ENCODE measurements around the gene SRC. TPM values are rescaled to one million over a fixed set of nuclear protein-coding genes. Genes with fewer than 3 reads are reported as not detected.

The SRC gene
- total and polyA plus RNA-seq, 2 experiments from 2014 or later, result 8.0 to 25.9 TPM

DNA sequence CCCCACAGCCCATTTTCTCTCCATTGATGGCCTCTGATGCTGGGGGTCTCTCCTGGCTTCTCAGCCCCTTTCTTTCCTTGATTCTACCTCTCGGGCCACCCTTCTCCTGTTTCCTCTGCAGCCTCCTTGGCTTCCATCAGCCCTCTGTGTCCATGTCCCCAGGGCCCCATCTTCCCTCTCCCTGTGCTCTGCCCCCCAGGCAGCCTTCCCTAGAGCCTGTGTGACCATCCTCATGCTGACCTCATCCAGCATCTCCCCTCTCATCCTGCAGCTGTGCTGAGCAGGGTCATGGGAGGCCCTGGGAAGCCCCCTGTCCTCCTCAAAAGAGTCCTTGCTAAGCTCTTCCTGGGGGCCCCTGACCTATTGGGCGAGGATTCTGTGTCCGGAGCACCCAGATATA, 101.7 kb downstream of the SRC start:
- H3K36me3 Mint-ChIP-seq (ENCODE audit: low read depth), result no peaks in the 10 kb centered on the region

DNA sequence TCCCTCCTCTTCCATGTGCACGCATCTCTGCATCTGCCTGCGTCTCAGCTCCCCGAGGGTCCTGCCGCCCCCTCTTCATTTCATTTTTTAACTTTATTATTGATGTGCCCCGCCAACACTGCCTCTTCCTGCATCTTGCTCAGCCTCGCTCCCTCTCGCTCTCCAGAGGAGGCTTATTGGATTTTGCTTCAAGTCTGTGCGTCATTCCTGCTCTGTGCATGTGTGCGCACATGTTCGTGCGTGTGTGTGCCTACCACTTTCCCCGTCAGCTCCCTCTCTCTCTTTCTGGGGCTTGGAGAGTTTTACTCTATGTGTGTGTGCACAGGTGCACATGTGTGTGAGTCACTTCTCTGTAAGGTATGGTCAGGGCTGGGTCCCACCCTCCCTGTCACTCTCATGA, 103.3 kb downstream of the SRC start:
- H3K4me1 Mint-ChIP-seq, result no peaks in the 10 kb centered on the region
- H3K4me2 ChIP-seq, result no peak overlapping the region
- no peak for DNase-seq (ENCODE audit: low spot score)
- peaks cover 17% of the 10 kb centered on the region for H3K27me3 Mint-ChIP-seq (ENCODE audit: insufficient read depth, low read depth, poor library complexity)
- H3K36me3 ChIP-seq (ENCODE audit: insufficient read depth), result no peaks in the 10 kb centered on the region
- no peaks in the 10 kb centered on the region for H3F3A ChIP-seq (replicated peaks; ENCODE audit: low read depth)
- H3K27ac ChIP-seq (ENCODE audit: low read depth), result no peak overlapping the region
- no peaks in the 10 kb centered on the region; the same call in 2 of the 3 replicates for H3K9me3 Mint-ChIP-seq
- H3K4me3 ChIP-seq, result no peak overlapping the region
- H3K36me3 Mint-ChIP-seq (ENCODE audit: low read depth), result no peaks in the 10 kb centered on the region
- 0 out of 2 replicates have a peak, but pooled peaks cover 5% of the 10 kb centered on the region for H3K9me2 ChIP-seq (ENCODE audit: insufficient read depth)
- H3K79me2 ChIP-seq (replicated peaks; ENCODE audit: insufficient read depth), result no peaks in the 10 kb centered on the region
- no peaks in the 10 kb centered on the region for H3K27me3 ChIP-seq (ENCODE audit: insufficient read depth)
- ATAC-seq, result no peak
- no peaks in the 10 kb centered on the region for H4K20me1 ChIP-seq (replicated peaks; ENCODE audit: insufficient read depth)
- H3K27ac Mint-ChIP-seq, result no peak overlapping the region
- H3K4me1 ChIP-seq (ENCODE audit: insufficient read depth), result no peaks in the 10 kb centered on the region
- no peak overlapping the region for H2AFZ ChIP-seq
- H3K4me3 Mint-ChIP-seq, result no peak overlapping the region
- TF ChIP-seq, protein P1, sequence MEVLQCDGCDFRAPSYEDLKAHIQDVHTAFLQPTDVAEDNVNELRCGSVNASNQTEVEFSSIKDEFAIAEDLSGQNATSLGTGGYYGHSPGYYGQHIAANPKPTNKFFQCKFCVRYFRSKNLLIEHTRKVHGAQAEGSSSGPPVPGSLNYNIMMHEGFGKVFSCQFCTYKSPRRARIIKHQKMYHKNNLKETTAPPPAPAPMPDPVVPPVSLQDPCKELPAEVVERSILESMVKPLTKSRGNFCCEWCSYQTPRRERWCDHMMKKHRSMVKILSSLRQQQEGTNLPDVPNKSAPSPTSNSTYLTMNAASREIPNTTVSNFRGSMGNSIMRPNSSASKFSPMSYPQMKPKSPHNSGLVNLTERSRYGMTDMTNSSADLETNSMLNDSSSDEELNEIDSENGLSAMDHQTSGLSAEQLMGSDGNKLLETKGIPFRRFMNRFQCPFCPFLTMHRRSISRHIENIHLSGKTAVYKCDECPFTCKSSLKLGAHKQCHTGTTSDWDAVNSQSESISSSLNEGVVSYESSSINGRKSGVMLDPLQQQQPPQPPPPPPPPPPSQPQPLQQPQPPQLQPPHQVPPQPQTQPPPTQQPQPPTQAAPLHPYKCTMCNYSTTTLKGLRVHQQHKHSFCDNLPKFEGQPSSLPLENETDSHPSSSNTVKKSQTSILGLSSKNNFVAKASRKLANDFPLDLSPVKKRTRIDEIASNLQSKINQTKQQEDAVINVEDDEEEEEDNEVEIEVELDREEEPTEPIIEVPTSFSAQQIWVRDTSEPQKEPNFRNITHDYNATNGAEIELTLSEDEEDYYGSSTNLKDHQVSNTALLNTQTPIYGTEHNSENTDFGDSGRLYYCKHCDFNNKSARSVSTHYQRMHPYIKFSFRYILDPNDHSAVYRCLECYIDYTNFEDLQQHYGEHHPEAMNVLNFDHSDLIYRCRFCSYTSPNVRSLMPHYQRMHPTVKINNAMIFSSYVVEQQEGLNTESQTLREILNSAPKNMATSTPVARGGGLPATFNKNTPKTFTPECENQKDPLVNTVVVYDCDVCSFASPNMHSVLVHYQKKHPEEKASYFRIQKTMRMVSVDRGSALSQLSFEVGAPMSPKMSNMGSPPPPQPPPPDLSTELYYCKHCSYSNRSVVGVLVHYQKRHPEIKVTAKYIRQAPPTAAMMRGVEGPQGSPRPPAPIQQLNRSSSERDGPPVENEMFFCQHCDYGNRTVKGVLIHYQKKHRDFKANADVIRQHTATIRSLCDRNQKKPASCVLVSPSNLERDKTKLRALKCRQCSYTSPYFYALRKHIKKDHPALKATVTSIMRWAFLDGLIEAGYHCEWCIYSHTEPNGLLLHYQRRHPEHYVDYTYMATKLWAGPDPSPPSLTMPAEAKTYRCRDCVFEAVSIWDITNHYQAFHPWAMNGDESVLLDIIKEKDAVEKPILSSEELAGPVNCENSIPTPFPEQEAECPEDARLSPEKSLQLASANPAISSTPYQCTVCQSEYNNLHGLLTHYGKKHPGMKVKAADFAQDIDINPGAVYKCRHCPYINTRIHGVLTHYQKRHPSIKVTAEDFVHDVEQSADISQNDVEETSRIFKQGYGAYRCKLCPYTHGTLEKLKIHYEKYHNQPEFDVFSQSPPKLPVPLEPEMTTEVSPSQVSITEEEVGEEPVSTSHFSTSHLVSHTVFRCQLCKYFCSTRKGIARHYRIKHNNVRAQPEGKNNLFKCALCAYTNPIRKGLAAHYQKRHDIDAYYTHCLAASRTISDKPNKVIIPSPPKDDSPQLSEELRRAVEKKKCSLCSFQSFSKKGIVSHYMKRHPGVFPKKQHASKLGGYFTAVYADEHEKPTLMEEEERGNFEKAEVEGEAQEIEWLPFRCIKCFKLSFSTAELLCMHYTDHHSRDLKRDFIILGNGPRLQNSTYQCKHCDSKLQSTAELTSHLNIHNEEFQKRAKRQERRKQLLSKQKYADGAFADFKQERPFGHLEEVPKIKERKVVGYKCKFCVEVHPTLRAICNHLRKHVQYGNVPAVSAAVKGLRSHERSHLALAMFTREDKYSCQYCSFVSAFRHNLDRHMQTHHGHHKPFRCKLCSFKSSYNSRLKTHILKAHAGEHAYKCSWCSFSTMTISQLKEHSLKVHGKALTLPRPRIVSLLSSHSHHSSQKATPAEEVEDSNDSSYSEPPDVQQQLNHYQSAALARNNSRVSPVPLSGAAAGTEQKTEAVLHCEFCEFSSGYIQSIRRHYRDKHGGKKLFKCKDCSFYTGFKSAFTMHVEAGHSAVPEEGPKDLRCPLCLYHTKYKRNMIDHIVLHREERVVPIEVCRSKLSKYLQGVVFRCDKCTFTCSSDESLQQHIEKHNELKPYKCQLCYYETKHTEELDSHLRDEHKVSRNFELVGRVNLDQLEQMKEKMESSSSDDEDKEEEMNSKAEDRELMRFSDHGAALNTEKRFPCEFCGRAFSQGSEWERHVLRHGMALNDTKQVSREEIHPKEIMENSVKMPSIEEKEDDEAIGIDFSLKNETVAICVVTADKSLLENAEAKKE (CRISPR knock-in tag; IDR thresholded peaks at IDR 0.05), result no peak
- TF ChIP-seq CREB1 (CRISPR knock-in tag; IDR thresholded peaks at IDR 0.05; ENCODE audit: low read depth) (no peak), ZNF114 (CRISPR knock-in tag; IDR thresholded peaks at IDR 0.05) (no peak)
- TF ChIP-seq, protein P2, sequence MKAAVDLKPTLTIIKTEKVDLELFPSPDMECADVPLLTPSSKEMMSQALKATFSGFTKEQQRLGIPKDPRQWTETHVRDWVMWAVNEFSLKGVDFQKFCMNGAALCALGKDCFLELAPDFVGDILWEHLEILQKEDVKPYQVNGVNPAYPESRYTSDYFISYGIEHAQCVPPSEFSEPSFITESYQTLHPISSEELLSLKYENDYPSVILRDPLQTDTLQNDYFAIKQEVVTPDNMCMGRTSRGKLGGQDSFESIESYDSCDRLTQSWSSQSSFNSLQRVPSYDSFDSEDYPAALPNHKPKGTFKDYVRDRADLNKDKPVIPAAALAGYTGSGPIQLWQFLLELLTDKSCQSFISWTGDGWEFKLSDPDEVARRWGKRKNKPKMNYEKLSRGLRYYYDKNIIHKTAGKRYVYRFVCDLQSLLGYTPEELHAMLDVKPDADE (IDR thresholded peaks at IDR 0.05), result no peak

More for the DNA sequence above, 101.7 kb downstream of the SRC start:
- Histone ChIP-seq H3K27ac (ENCODE audit: low read depth) (no peak overlapping the region), H4K20me1 (replicated peaks; ENCODE audit: insufficient read depth) (no peaks in the 10 kb centered on the region), H3K4me3 (no peak overlapping the region), H3K36me3 (ENCODE audit: insufficient read depth) (no peaks in the 10 kb centered on the region), H3K9me2 (ENCODE audit: insufficient read depth) (peaks cover 5% of the 10 kb centered on the region; the same call in 1 of the 2 replicates), H3K27me3 (ENCODE audit: insufficient read depth) (no peaks in the 10 kb centered on the region), H2AFZ (no peak overlapping the region), H3F3A (replicated peaks; ENCODE audit: low read depth) (no peaks in the 10 kb centered on the region), H3K4me2 (no peak overlapping the region), H3K79me2 (replicated peaks; ENCODE audit: insufficient read depth) (no peaks in the 10 kb centered on the region), H3K4me1 (ENCODE audit: insufficient read depth) (no peaks in the 10 kb centered on the region)
- TF ChIP-seq, protein P3, sequence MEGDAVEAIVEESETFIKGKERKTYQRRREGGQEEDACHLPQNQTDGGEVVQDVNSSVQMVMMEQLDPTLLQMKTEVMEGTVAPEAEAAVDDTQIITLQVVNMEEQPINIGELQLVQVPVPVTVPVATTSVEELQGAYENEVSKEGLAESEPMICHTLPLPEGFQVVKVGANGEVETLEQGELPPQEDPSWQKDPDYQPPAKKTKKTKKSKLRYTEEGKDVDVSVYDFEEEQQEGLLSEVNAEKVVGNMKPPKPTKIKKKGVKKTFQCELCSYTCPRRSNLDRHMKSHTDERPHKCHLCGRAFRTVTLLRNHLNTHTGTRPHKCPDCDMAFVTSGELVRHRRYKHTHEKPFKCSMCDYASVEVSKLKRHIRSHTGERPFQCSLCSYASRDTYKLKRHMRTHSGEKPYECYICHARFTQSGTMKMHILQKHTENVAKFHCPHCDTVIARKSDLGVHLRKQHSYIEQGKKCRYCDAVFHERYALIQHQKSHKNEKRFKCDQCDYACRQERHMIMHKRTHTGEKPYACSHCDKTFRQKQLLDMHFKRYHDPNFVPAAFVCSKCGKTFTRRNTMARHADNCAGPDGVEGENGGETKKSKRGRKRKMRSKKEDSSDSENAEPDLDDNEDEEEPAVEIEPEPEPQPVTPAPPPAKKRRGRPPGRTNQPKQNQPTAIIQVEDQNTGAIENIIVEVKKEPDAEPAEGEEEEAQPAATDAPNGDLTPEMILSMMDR (conservative IDR thresholded peaks at IDR 0.05; ENCODE audit: low read depth in 2 of 2), result no peak
- TF ChIP-seq, protein P4, sequence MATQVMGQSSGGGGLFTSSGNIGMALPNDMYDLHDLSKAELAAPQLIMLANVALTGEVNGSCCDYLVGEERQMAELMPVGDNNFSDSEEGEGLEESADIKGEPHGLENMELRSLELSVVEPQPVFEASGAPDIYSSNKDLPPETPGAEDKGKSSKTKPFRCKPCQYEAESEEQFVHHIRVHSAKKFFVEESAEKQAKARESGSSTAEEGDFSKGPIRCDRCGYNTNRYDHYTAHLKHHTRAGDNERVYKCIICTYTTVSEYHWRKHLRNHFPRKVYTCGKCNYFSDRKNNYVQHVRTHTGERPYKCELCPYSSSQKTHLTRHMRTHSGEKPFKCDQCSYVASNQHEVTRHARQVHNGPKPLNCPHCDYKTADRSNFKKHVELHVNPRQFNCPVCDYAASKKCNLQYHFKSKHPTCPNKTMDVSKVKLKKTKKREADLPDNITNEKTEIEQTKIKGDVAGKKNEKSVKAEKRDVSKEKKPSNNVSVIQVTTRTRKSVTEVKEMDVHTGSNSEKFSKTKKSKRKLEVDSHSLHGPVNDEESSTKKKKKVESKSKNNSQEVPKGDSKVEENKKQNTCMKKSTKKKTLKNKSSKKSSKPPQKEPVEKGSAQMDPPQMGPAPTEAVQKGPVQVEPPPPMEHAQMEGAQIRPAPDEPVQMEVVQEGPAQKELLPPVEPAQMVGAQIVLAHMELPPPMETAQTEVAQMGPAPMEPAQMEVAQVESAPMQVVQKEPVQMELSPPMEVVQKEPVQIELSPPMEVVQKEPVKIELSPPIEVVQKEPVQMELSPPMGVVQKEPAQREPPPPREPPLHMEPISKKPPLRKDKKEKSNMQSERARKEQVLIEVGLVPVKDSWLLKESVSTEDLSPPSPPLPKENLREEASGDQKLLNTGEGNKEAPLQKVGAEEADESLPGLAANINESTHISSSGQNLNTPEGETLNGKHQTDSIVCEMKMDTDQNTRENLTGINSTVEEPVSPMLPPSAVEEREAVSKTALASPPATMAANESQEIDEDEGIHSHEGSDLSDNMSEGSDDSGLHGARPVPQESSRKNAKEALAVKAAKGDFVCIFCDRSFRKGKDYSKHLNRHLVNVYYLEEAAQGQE (IDR thresholded peaks at IDR 0.05; ENCODE audit: unreplicated experiment), result no peak
- H3K27ac Mint-ChIP-seq, result no peak overlapping the region
- no peak for DNase-seq (ENCODE audit: low spot score)
- no peaks in the 10 kb centered on the region for H3K4me1 Mint-ChIP-seq
- H3K4me3 Mint-ChIP-seq, result no peak overlapping the region
- H3K9me3 Mint-ChIP-seq, result no peaks in the 10 kb centered on the region
- peaks cover 11% of the 10 kb centered on the region for H3K27me3 Mint-ChIP-seq (ENCODE audit: insufficient read depth, low read depth, poor library complexity)
- ATAC-seq, result no peak
